HepG2 (cell line): ENCODE measurements around the gene DCAKD. TPM values are rescaled to one million over a fixed set of nuclear protein-coding genes. Genes with fewer than 3 reads are reported as not detected.

Experiments
- ATF7-NPFF ChIP-seq: sonication (generic); formaldehyde crosslinking; IDR thresholded peaks from 2 replicates; pipeline ENCODE4 v1.8.1; 2023; ENCODE audit warnings: mild to moderate bottlenecking, low read depth, missing genetic modification reagents, moderate library complexity
- BORCS8-MEF2B ChIP-seq: sonication (generic); formaldehyde crosslinking; IDR thresholded peaks from 2 replicates; pipeline ENCODE4 v1.8.0; 2022; ENCODE audit warnings: mild to moderate bottlenecking, missing genetic modification reagents
- CEBPG ChIP-seq: IDR thresholded peaks from 2 replicates; pipeline ENCODE4 v1.6.1; 2016
- E2F1 ChIP-seq: sonication (generic); formaldehyde crosslinking; IDR thresholded peaks from 2 replicates; pipeline ENCODE4 v1.5.0; 2020; ENCODE audit warnings: missing genetic modification reagents
- IRF9 ChIP-seq: sonication (generic); formaldehyde crosslinking; IDR thresholded peaks from 2 replicates; pipeline ENCODE4 v1.8.0; 2022; ENCODE audit warnings: missing genetic modification reagents, mild to moderate bottlenecking, borderline replicate concordance
- RFXAP ChIP-seq: sonication (generic); formaldehyde crosslinking; IDR thresholded peaks from 2 replicates; pipeline ENCODE4 v1.4.0; 2020; ENCODE audit warnings: missing genetic modification reagents, borderline replicate concordance
- ZBTB42 ChIP-seq: sonication (generic); formaldehyde crosslinking; IDR thresholded peaks from 2 replicates; pipeline ENCODE4 v1.5.0; 2020; ENCODE audit warnings: mild to moderate bottlenecking, missing genetic modification reagents
- ZNF101 ChIP-seq: sonication (generic); formaldehyde crosslinking; IDR thresholded peaks from 2 replicates; pipeline ENCODE4 v1.4.0; 2020; ENCODE audit warnings: mild to moderate bottlenecking, low read depth, missing genetic modification reagents, borderline replicate concordance
- ZNF33A ChIP-seq: sonication (generic); formaldehyde crosslinking; IDR thresholded peaks from 2 replicates; pipeline ENCODE4 v1.5.1; 2020; ENCODE audit warnings: missing genetic modification reagents, mild to moderate bottlenecking, moderate library complexity, borderline replicate concordance
- ZNF839 ChIP-seq: sonication (generic); formaldehyde crosslinking; IDR thresholded peaks from 2 replicates; pipeline ENCODE4 v1.4.0; 2020; ENCODE audit warnings: missing genetic modification reagents, mild to moderate bottlenecking, borderline replicate concordance
- polyA plus RNA-seq, 8 experiments: library from polyadenylated mRNA; depleted of rRNA in 3 of 8; stranded (reverse) in 7 of 8; unstranded in 1 of 8; fragments of >200 nt; fragmentation: Illumina TruSeq in 4 of 8; extraction: Trizol in 4 of 8; gene quantifications; 2 replicates each; pipeline versions ENCODE4 v1.2.1 to v1.2.3, GENCODE V29; 2011 to 2016; ENCODE audit warnings: low read depth in 4 of 8, missing spikeins in 1 of 8, mixed read lengths in 1 of 8; ENCODE audit not compliant: insufficient read depth in 1 of 8
- total RNA-seq, 5 experiments: library from RNA; depleted of rRNA; stranded (reverse); fragments of >200 nt; fragmentation: Illumina TruSeq; extraction: Trizol; gene quantifications; 2 replicates each; pipeline ENCODE4 v1.2.3, GENCODE V29; 2016; ENCODE audit warnings: low read depth in 1 of 5
- TF ChIP-seq, protein P1 (sequence below): IDR thresholded peaks from 2 replicates; pipeline ENCODE4 v1.6.1; 2016; ENCODE audit warnings: missing compliant biosample characterization, missing genetic modification reagents, borderline replicate concordance
- TF ChIP-seq, protein P2 (sequence below): sonication (generic); formaldehyde crosslinking; IDR thresholded peaks from 2 replicates; pipeline ENCODE4 v1.5.1; 2020; ENCODE audit warnings: mild to moderate bottlenecking, missing genetic modification reagents
- TF ChIP-seq, protein P3 (sequence below): sonication (generic); formaldehyde crosslinking; IDR thresholded peaks from 2 replicates; pipeline ENCODE4 v1.4.0; 2020; ENCODE audit warnings: mild to moderate bottlenecking, missing genetic modification reagents, borderline replicate concordance
- TF ChIP-seq, protein P4 (sequence below): sonication (generic); formaldehyde crosslinking; IDR thresholded peaks from 2 replicates; pipeline ENCODE4 v1.4.0; 2020; ENCODE audit warnings: missing genetic modification reagents, mild to moderate bottlenecking, borderline replicate concordance
- TF ChIP-seq, protein P5 (sequence below): IDR thresholded peaks from 2 replicates; pipeline ENCODE4 v1.6.1; 2018; ENCODE audit warnings: missing genetic modification reagents

The DCAKD gene
- total and polyA plus RNA-seq, 2 of the 13 experiments (the other 11 are each of a cell fraction or from before 2014, with no cell fraction given) = 25.9 to 29.2 TPM

DNA sequence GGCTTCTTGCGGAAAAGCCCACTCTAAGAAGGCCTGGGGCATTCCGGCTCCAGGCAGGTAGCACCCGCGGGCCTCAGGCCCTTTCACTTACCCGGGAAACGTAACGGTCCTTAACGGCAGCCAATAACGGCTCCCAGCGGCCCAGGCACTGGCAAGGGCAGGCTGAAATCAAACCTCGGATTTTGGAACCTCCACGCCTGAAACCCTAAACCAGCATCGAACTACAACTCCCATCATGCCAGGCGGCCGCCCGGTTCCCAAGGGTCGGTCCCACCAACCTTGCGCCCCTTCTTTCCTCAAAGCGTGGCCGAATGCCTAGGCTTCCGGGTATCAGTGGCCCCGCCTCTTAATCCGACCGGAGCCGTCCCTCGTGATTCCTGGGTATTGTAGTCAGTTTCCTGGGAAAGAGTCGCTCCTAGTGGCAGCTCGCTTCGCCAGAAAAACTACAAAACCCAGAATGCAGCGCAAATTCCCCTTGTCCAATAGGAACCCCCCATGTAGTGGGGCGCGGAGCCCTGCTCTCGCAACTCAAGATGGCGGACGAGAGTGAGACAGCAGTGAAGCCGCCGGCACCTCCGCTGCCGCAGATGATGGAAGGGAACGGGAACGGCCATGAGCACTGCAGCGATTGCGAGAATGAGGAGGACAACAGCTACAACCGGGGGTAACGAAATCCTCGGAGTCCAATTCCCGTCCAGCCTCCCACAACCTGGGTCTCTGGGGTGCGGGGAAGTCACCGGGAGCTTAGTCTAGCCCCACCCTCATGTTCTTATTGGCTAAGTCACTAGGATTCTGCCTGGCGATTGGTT, 9.6 kb upstream of the DCAKD start, which contains the start of gene NMT1 (continued):
- TF ChIP-seq, protein P1, sequence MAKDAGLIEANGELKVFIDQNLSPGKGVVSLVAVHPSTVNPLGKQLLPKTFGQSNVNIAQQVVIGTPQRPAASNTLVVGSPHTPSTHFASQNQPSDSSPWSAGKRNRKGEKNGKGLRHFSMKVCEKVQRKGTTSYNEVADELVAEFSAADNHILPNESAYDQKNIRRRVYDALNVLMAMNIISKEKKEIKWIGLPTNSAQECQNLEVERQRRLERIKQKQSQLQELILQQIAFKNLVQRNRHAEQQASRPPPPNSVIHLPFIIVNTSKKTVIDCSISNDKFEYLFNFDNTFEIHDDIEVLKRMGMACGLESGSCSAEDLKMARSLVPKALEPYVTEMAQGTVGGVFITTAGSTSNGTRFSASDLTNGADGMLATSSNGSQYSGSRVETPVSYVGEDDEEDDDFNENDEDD (CRISPR knock-in tag) = peak; percentile 52; the same call in 1 of the 2 replicates
- peak; percentile 92; the same call in 1 of the 2 replicates for TF ChIP-seq E2F1 (CRISPR knock-in tag)
- TF ChIP-seq RFXAP (CRISPR knock-in tag) = peak; percentile 41; the same call in 1 of the 2 replicates
- TF ChIP-seq ZNF839 (CRISPR knock-in tag) = peak; percentile 93; the same call in 1 of the 2 replicates
- TF ChIP-seq, protein P2, sequence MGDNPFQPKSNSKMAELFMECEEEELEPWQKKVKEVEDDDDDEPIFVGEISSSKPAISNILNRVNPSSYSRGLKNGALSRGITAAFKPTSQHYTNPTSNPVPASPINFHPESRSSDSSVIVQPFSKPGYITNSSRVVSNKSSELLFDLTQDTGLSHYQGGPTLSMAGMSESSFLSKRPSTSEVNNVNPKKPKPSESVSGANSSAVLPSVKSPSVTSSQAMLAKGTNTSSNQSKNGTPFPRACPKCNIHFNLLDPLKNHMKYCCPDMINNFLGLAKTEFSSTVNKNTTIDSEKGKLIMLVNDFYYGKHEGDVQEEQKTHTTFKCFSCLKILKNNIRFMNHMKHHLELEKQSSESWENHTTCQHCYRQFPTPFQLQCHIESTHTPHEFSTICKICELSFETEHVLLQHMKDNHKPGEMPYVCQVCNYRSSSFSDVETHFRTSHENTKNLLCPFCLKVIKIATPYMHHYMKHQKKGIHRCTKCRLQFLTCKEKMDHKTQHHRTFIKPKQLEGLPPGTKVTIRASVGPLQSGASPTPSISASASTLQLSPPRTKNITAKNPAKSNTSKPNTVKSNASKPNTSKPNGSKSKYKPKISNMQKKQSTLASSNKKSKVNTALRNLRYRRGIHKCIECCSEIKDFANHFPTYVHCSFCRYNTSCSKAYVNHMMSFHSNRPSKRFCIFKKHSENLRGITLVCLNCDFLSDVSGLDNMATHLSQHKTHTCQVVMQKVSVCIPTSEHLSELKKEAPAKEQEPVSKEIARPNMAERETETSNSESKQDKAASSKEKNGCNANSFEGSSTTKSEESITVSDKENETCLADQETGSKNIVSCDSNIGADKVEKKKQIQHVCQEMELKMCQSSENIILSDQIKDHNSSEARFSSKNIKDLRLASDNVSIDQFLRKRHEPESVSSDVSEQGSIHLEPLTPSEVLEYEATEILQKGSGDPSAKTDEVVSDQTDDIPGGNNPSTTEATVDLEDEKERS (CRISPR knock-in tag) = peak; percentile 80
- TF ChIP-seq CEBPG = peak; percentile 83
- peak; percentile 78; the same call in 1 of the 2 replicates for TF ChIP-seq ZBTB42
- 0 out of 2 replicates have a peak, but pooled peaks have one; percentile 34 for TF ChIP-seq ATF7-NPFF
- TF ChIP-seq, protein P3, sequence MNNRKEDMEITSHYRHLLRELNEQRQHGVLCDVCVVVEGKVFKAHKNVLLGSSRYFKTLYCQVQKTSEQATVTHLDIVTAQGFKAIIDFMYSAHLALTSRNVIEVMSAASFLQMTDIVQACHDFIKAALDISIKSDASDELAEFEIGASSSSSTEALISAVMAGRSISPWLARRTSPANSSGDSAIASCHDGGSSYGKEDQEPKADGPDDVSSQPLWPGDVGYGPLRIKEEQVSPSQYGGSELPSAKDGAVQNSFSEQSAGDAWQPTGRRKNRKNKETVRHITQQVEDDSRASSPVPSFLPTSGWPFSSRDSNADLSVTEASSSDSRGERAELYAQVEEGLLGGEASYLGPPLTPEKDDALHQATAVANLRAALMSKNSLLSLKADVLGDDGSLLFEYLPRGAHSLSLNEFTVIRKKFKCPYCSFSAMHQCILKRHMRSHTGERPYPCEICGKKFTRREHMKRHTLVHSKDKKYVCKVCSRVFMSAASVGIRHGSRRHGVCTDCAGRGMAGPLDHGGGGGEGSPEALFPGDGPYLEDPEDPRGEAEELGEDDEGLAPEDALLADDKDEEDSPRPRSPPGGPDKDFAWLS (CRISPR knock-in tag) = no peak
- TF ChIP-seq, protein P4, sequence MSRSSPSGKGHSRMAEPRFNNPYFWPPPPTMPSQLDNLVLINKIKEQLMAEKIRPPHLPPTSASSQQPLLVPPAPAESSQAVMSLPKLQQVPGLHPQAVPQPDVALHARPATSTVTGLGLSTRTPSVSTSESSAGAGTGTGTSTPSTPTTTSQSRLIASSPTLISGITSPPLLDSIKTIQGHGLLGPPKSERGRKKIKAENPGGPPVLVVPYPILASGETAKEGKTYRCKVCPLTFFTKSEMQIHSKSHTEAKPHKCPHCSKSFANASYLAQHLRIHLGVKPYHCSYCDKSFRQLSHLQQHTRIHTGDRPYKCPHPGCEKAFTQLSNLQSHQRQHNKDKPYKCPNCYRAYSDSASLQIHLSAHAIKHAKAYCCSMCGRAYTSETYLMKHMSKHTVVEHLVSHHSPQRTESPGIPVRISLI (CRISPR knock-in tag) = 0 out of 2 replicates have a peak, but pooled peaks have one; percentile 11
- TF ChIP-seq BORCS8-MEF2B (CRISPR knock-in tag) = peak; percentile 81
- peak; percentile 94; the same call in 1 of the 2 replicates for TF ChIP-seq ZNF33A (CRISPR knock-in tag)
- TF ChIP-seq ZNF101 (CRISPR knock-in tag) = no peak
- TF ChIP-seq, protein P5, sequence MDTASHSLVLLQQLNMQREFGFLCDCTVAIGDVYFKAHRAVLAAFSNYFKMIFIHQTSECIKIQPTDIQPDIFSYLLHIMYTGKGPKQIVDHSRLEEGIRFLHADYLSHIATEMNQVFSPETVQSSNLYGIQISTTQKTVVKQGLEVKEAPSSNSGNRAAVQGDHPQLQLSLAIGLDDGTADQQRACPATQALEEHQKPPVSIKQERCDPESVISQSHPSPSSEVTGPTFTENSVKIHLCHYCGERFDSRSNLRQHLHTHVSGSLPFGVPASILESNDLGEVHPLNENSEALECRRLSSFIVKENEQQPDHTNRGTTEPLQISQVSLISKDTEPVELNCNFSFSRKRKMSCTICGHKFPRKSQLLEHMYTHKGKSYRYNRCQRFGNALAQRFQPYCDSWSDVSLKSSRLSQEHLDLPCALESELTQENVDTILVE = peak; percentile 93
- peak; percentile 95 for TF ChIP-seq IRF9 (CRISPR knock-in tag)
